ENCODE measurements around the gene CCDC138.

GRCh38 chr2:108907822-108908712 is 121.5 kb downstream of the CCDC138 start:
- no peak for TF ChIP-seq CTCF (IDR thresholded peaks at IDR 0.05; ENCODE audit: poor library complexity, severe bottlenecking)
- no peak for TF ChIP-seq EP300 (conservative IDR thresholded peaks at IDR 0.05; ENCODE audit: poor library complexity, severe bottlenecking)
- TF ChIP-seq POLR2AphosphoS5 (IDR thresholded peaks at IDR 0.05), result no peak
- no peak for TF ChIP-seq RAD21 (conservative IDR thresholded peaks at IDR 0.05)
- TF ChIP-seq REST (IDR thresholded peaks at IDR 0.05; ENCODE audit: borderline replicate concordance), result no peak
